Calu3 (cell line): Measurements from ENCODE around the gene ZNF587B. TPM values are rescaled to one million over a fixed set of nuclear protein-coding genes. Genes with fewer than 3 reads are reported as not detected.

ENCODE experiments used
- Bru-seq: library from RNA; stranded (reverse); fragments of 400-500 nt; gene quantifications from one replicate; lab custom pipeline; 2021; lab: Mats Ljungman, UMichigan
- BruChase-seq, 2 experiments: library from RNA; stranded (reverse); fragments of 400-500 nt; gene quantifications; one replicate each; lab custom pipeline; 2021; lab: Mats Ljungman, UMichigan
- BruUV-seq: library from RNA; stranded (reverse); fragments of 400-500 nt; replicated peaks from 2 replicates; lab custom pipeline; 2021; lab: Mats Ljungman, UMichigan
- CTCF ChIA-PET: fragments of 300-600 bp; sonication (Branson Sonifier 250); formaldehyde crosslinking; loops from one replicate; lab custom pipeline; 2022; ENCODE audit warnings: antibody characterized with exemption; lab: Charles Lee
- DNase-seq: peaks from one replicate; pipeline ENCODE4 v3.0.0; 2022
- H3K27ac Mint-ChIP-seq: one replicate; pipeline ENCODE4 v1.8.0; 2022; ENCODE audit warnings: mixed read lengths; ENCODE audit not compliant: unreplicated experiment
- H3K27me3 Mint-ChIP-seq: one replicate; pipeline ENCODE4 v1.8.0; 2022; ENCODE audit warnings: mixed read lengths; ENCODE audit not compliant: unreplicated experiment
- H3K36me3 Mint-ChIP-seq: one replicate; pipeline ENCODE4 v1.8.0; 2022; ENCODE audit warnings: mild to moderate bottlenecking, moderate library complexity, mixed read lengths; ENCODE audit not compliant: insufficient read depth, unreplicated experiment
- H3K4me1 Mint-ChIP-seq: one replicate; pipeline ENCODE4 v1.8.0; 2022; ENCODE audit warnings: mild to moderate bottlenecking, low read depth, mixed read lengths; ENCODE audit not compliant: unreplicated experiment
- H3K4me3 Mint-ChIP-seq: one replicate; pipeline ENCODE4 v1.8.0; 2022; ENCODE audit warnings: mild to moderate bottlenecking, low read depth, moderate library complexity, mixed read lengths; ENCODE audit not compliant: unreplicated experiment
- H3K9me3 Mint-ChIP-seq: one replicate; pipeline ENCODE4 v1.8.0; 2022; ENCODE audit warnings: low read depth, mixed read lengths; ENCODE audit not compliant: unreplicated experiment
- intact Hi-C: fragments of 100-400 bp; cut with micrococcal nuclease; formaldehyde crosslinking; loops from one replicate; pipeline ENCODE4 v1.10.0; 2022; ENCODE audit not compliant: unreplicated experiment
- long read RNA-seq: library from polyadenylated mRNA; stranded (forward); transcript quantifications from one replicate; pipeline ENCODE4 v2.0.0, GENCODE V29; 2022
- total RNA-seq: library from RNA; stranded (reverse); gene quantifications from 2 replicates; pipeline ENCODE4 v1.2.3, GENCODE V29; 2022
- TF ChIP-seq, protein P1 (sequence below): fragments of 200-600 bp; IDR thresholded peaks from one replicate; pipeline ENCODE4 v1.8.0; 2022; ENCODE audit warnings: antibody characterized with exemption; ENCODE audit not compliant: unreplicated experiment

ZNF587B gene
- total RNA-seq = 31.1 and 31.6 TPM in 2 replicates
- Bru-seq, nascent RNA = percentile 96 among the genes with signal in this experiment
- percentile 97 among the genes with signal in this experiment for BruChase-seq, experiment 1, labeled RNA remaining after a 6-hour chase
- percentile 99 among the genes with signal in this experiment for BruChase-seq, experiment 2, labeled RNA remaining after a 2-hour chase
- long read RNA-seq, partial matches to known transcripts = 0 of 4 reads
- long read RNA-seq, other reads (novel, unspliced or antisense) = 3 of 4 reads

DNA sequence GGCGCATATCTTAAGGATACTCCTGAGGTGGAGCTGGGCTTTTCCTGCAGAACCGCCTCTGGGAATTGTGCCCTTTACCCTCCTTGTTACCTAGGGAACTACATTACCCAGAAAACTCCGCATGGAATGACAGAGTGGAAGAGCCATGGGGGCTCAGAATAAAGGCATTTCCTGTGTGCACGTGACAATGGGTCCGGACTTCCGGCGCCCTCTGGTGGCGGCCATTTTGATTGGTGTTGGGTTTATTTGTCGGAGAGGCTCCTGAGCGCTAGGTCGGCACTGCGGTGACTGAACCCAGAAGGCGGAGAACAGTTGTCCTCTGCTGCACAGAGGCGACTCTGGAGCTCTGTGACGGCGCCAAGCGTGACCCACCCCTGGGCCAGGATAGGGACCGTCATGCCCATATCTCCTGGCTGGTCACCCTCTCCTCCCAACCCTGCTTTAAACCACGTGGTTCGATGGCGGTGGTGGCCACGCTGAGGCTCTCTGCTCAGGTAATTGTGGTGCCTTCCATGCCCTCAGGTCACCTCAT is at the start of gene ZNF587B:
ZNF587B (plus strand) TSS at position 229 of the 532 bp plus-strand sequence; CDS start at position 459, 230 bp downstream.
- no peaks in the 10 kb centered on the region for H3K27me3 Mint-ChIP-seq
- TF ChIP-seq, protein P1, sequence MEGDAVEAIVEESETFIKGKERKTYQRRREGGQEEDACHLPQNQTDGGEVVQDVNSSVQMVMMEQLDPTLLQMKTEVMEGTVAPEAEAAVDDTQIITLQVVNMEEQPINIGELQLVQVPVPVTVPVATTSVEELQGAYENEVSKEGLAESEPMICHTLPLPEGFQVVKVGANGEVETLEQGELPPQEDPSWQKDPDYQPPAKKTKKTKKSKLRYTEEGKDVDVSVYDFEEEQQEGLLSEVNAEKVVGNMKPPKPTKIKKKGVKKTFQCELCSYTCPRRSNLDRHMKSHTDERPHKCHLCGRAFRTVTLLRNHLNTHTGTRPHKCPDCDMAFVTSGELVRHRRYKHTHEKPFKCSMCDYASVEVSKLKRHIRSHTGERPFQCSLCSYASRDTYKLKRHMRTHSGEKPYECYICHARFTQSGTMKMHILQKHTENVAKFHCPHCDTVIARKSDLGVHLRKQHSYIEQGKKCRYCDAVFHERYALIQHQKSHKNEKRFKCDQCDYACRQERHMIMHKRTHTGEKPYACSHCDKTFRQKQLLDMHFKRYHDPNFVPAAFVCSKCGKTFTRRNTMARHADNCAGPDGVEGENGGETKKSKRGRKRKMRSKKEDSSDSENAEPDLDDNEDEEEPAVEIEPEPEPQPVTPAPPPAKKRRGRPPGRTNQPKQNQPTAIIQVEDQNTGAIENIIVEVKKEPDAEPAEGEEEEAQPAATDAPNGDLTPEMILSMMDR = no peak
- no peak within 1 kb of the TSS for H3K4me3 Mint-ChIP-seq
- peaks cover 23% of the 10 kb centered on the region for H3K4me1 Mint-ChIP-seq
- CTCF ChIA-PET = no interaction called here
- peaks cover 10% of the 10 kb centered on the region for H3K9me3 Mint-ChIP-seq
- no TSS peak for BruUV-seq
- H3K36me3 Mint-ChIP-seq = peaks cover 46% of the 10 kb centered on the region
- H3K27ac Mint-ChIP-seq = peak within 1 kb of the TSS; percentile 11
- intact Hi-C loops = no loop called here
- no peak for DNase-seq

GRCh38 chr19:57786286-57786685 is 43.8 kb upstream of the ZNF587B start:
- intact Hi-C loops = no loop called here
- CTCF ChIA-PET = no interaction called here
- Mint-ChIP-seq H3K36me3 (peaks cover 49% of the 10 kb centered on the region), H3K4me3 (no peak overlapping the region), H3K9me3 (peaks cover 19% of the 10 kb centered on the region), H3K27me3 (no peaks in the 10 kb centered on the region), H3K4me1 (no peaks in the 10 kb centered on the region), H3K27ac (no peak overlapping the region)
- TF ChIP-seq, protein P1 = no peak
- BruUV-seq = no TSS peak
- DNase-seq = no peak

DNA sequence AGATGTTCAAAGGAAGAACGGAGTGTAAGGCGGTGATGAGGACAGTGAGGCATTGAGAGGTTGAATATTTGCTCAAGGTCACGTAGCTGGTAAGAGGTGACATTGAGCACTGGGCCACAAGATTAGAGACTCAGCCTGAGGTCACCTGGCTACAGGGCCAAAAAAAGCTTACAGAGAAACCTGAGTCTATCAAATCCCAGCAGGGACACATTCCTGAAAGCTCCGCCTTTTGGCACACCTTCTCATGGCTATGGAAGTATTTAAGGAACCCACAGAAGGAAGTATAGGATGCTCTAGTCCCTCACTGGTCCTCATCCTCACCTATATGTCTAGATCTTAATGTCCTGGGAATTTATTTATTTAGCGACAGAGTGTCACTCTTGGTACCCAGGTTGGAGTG is 43.2 kb upstream of the ZNF587B start:
- BruUV-seq = no TSS peak
- H3K4me3 Mint-ChIP-seq = no peak overlapping the region
- peaks cover 19% of the 10 kb centered on the region for H3K9me3 Mint-ChIP-seq
- no peaks in the 10 kb centered on the region for H3K4me1 Mint-ChIP-seq
- H3K27ac Mint-ChIP-seq = no peak overlapping the region
- TF ChIP-seq, protein P1 = no peak
- CTCF ChIA-PET = no interaction called here
- intact Hi-C loops = no loop called here
- no peak for DNase-seq
- H3K36me3 Mint-ChIP-seq = peaks cover 52% of the 10 kb centered on the region
- H3K27me3 Mint-ChIP-seq = no peaks in the 10 kb centered on the region

DNA sequence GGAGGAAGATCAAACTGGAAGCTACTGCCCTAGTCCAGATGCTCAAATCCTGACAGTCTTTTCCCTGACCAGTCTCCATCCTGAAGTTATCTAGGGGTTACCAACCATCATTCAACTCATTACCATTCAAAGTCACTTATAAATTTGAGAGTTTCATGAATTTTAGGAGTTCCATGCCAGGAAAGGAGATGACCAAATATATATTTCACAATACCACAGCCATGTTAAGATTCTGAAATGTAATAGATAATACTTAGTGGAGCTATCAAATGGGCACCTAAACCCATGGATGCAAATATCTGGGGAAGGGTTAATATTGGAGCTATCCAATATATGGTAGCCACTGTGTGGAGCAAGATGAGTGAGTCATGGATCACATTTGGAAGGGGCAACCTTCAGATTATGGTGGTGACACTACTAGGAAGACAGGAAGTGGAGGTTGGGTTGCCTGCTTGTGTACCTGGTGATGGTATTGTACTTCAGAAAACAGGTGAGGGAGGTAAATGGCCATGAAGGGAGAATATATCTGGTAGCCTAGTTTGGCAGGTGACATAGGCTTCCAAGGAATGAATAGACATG is 41.9 kb upstream of the ZNF587B start:
- CTCF ChIA-PET = no interaction called here
- DNase-seq = no peak
- Mint-ChIP-seq H3K9me3 (peaks cover 19% of the 10 kb centered on the region), H3K27me3 (no peaks in the 10 kb centered on the region), H3K27ac (no peak overlapping the region), H3K4me1 (no peaks in the 10 kb centered on the region), H3K36me3 (peaks cover 56% of the 10 kb centered on the region), H3K4me3 (no peak overlapping the region)
- TF ChIP-seq, protein P1 = no peak
- BruUV-seq = no TSS peak
- intact Hi-C loops = no loop called here
